SK-N-SH (cell line): ENCODE data around the gene JAZF1. TPM values are rescaled to one million over a fixed set of nuclear protein-coding genes. Genes with fewer than 3 reads are reported as not detected.

Source experiments
- CTCF ChIA-PET: fragments of 300-600, 350-600 bp; formaldehyde crosslinking; extraction: SDS; loops from one replicate; lab custom pipeline; 2021; lab: Yijun Ruan, JAX
- POLR2A ChIA-PET: fragments of 350-600 bp; sonication (Branson Sonifier 250); formaldehyde crosslinking; extraction: SDS; loops from one replicate; lab custom pipeline; 2020; ENCODE audit warnings: antibody characterized with exemption, inconsistent platforms; lab: Yijun Ruan, JAX
- DNase-seq: peaks from one replicate; pipeline ENCODE4 v3.0.0; 2012
- H2AFZ ChIP-seq: fragments of 200-600 bp; sonication (generic); 2 replicates; pipeline ENCODE4 v1.8.1; 2016; ENCODE audit warnings: antibody characterized with exemption, mild to moderate bottlenecking, low read depth
- H3F3A ChIP-seq: fragments of 200-600 bp; sonication (generic); replicated peaks from 2 replicates; pipeline ENCODE3; 2016; ENCODE audit warnings: antibody characterized with exemption, mild to moderate bottlenecking; ENCODE audit not compliant: insufficient read depth
- H3K27ac ChIP-seq, 2 experiments: fragments of 200-500 bp in 1 of 2; fragments of 200-600 bp in 1 of 2; sonication (Bioruptor generic) in 1 of 2; sonication (generic), shearing (Covaris generic) in 1 of 2; 2 replicates each; pipeline versions ENCODE4 v1.5.1 to v1.6.1; 2014 to 2016; ENCODE audit warnings: low read depth in 2 of 2, inconsistent platforms in 1 of 2, low read length in 1 of 2, mild to moderate bottlenecking in 1 of 2, mixed read lengths in 1 of 2
- H3K27me3 ChIP-seq: fragments of 200-600 bp; sonication (generic), shearing (Covaris generic); 2 replicates; pipeline ENCODE4 v1.6.1; 2016; ENCODE audit warnings: mixed run types; ENCODE audit not compliant: insufficient read depth
- H3K36me3 ChIP-seq, 2 experiments: fragments of 200-500 bp in 1 of 2; fragments of 200-600 bp in 1 of 2; sonication (Bioruptor generic) in 1 of 2; sonication (generic) in 1 of 2; replicated peaks in 1 of 2; 2 replicates each; pipeline versions ENCODE3 to v1.5.1; 2014 to 2016; ENCODE audit warnings: low read length in 1 of 2, mild to moderate bottlenecking in 1 of 2; ENCODE audit not compliant: insufficient read depth in 2 of 2, control insufficient read depth in 1 of 2
- H3K4me1 ChIP-seq, 2 experiments: fragments of 200-500 bp in 1 of 2; fragments of 200-600 bp in 1 of 2; sonication (Bioruptor generic) in 1 of 2; sonication (generic), shearing (Covaris generic) in 1 of 2; 2 replicates each; pipeline versions ENCODE4 v1.5.1 to v1.6.1; 2014 to 2016; ENCODE audit warnings: low read depth in 1 of 2, low read length in 1 of 2, mixed run types in 1 of 2; ENCODE audit not compliant: insufficient read depth in 2 of 2, control insufficient read depth in 1 of 2
- H3K4me2 ChIP-seq: fragments of 200-600 bp; sonication (generic), shearing (Covaris generic); 2 replicates; pipeline ENCODE4 v1.6.1; 2017; ENCODE audit warnings: mixed run types
- H3K4me3 ChIP-seq, 2 experiments: fragments of 200-500 bp in 1 of 2; fragments of 200-600 bp in 1 of 2; sonication (Bioruptor generic) in 1 of 2; sonication (generic), shearing (Covaris generic) in 1 of 2; 2 replicates each; pipeline versions ENCODE4 v1.5.1 to v1.8.1; 2014 to 2016; ENCODE audit warnings: low read depth in 2 of 2, inconsistent platforms in 1 of 2, low read length in 1 of 2, mild to moderate bottlenecking in 1 of 2, mixed read lengths in 1 of 2, moderate library complexity in 1 of 2
- H3K79me2 ChIP-seq: fragments of 200-600 bp; sonication (generic); 2 replicates; pipeline ENCODE4 v1.8.1; 2017; ENCODE audit warnings: mild to moderate bottlenecking; ENCODE audit not compliant: insufficient read depth
- H3K9ac ChIP-seq: fragments of 200-600 bp; sonication (generic); 2 replicates; pipeline ENCODE4 v1.6.1; 2017; ENCODE audit warnings: mixed run types
- H3K9me2 ChIP-seq: fragments of 200-600 bp; sonication (generic); 2 replicates; pipeline ENCODE4 v1.6.1; 2017; ENCODE audit warnings: mixed run types
- H3K9me3 ChIP-seq: fragments of 200-600 bp; sonication (generic); 2 replicates; pipeline ENCODE4 v1.6.1; 2017; ENCODE audit warnings: mixed run types, mild to moderate bottlenecking, moderate library complexity
- H4K20me1 ChIP-seq: fragments of 200-600 bp; sonication (generic); 2 replicates; pipeline ENCODE4 v1.6.1; 2017; ENCODE audit warnings: mild to moderate bottlenecking, mixed run types; ENCODE audit not compliant: insufficient read depth
- CHD2 ChIP-seq: fragments of 150-350 bp; IDR thresholded peaks from 2 replicates; pipeline ENCODE4 v1.6.1; 2018; ENCODE audit warnings: low read length; ENCODE audit not compliant: partially characterized antibody
- ELF1 ChIP-seq: IDR thresholded peaks from 2 replicates; pipeline ENCODE4 v1.4.0; 2012
- EP300 ChIP-seq, 2 experiments: IDR thresholded peaks; 2 replicates each; pipeline versions ENCODE4 v1.4.0 to v1.6.1; 2012; ENCODE audit warnings: borderline replicate concordance in 1 of 2, low read depth in 1 of 2, low read length in 1 of 2
- EZH2phosphoT487 ChIP-seq: fragments of 200-600 bp; sonication (generic); IDR thresholded peaks from 2 replicates; pipeline ENCODE4 v1.6.1; 2017; ENCODE audit warnings: low read depth, mixed run types, mild to moderate bottlenecking, antibody characterized with exemption, moderate library complexity, borderline replicate concordance
- FOSL2 ChIP-seq: IDR thresholded peaks from 2 replicates; pipeline ENCODE4 v1.4.0; 2012; ENCODE audit warnings: low read depth, mild to moderate bottlenecking, moderate library complexity, borderline replicate concordance
- FOXJ3 ChIP-seq: sonication (generic); formaldehyde crosslinking; IDR thresholded peaks from 2 replicates; pipeline ENCODE4 v1.5.1; 2020; ENCODE audit warnings: mild to moderate bottlenecking, missing genetic modification reagents
- FOXM1 ChIP-seq: IDR thresholded peaks from 2 replicates; pipeline ENCODE4 v1.4.0; 2012; ENCODE audit warnings: low read depth, mild to moderate bottlenecking
- GATA2 ChIP-seq: sonication (generic); formaldehyde crosslinking; IDR thresholded peaks from 2 replicates; pipeline ENCODE4 v1.5.0; 2020; ENCODE audit warnings: mild to moderate bottlenecking, missing genetic modification reagents
- JUND ChIP-seq: IDR thresholded peaks from 2 replicates; pipeline ENCODE4 v1.4.0; 2012
- POLR2AphosphoS5 ChIP-seq: IDR thresholded peaks from 2 replicates; pipeline ENCODE4 v1.6.1; 2012; ENCODE audit warnings: low read depth, low read length
- RFX5 ChIP-seq: IDR thresholded peaks from 2 replicates; pipeline ENCODE4 v1.6.1; 2012; ENCODE audit warnings: mild to moderate bottlenecking, improper control_type of control experiment, low read length
- SIN3A ChIP-seq: IDR thresholded peaks from 2 replicates; pipeline ENCODE4 v1.6.1; 2012; ENCODE audit warnings: low read depth, mild to moderate bottlenecking, low read length, moderate library complexity, borderline replicate concordance
- SMC3 ChIP-seq: IDR thresholded peaks from 2 replicates; pipeline ENCODE4 v1.6.1; 2012; ENCODE audit warnings: low read depth, low read length, improper control_type of control experiment
- TAF1 ChIP-seq: IDR thresholded peaks from 2 replicates; pipeline ENCODE4 v1.6.1; 2012; ENCODE audit warnings: low read depth, mild to moderate bottlenecking, low read length, moderate library complexity, borderline replicate concordance
- TCF12 ChIP-seq: IDR thresholded peaks from 2 replicates; pipeline ENCODE4 v1.4.0; 2012
- WGBS: methylation state at CpG from one replicate; pipeline ENCODE4 v1.1.6; 2017; ENCODE audit warnings: low lambda C conversion rate; 5-methylcytosine and 5-hydroxymethylcytosine counted together
- polyA plus RNA-seq, 3 experiments: library from polyadenylated mRNA; depleted of rRNA; stranded (reverse); fragments of >200 nt; gene quantifications; 2 replicates each; pipeline ENCODE4 v1.2.3, GENCODE V29; 2012
- TF ChIP-seq, protein P1 (sequence below): fragments of 150-350 bp; IDR thresholded peaks from 2 replicates; pipeline ENCODE4 v1.6.1; 2016; ENCODE audit warnings: mild to moderate bottlenecking, low read depth, low read length
- TF ChIP-seq, protein P2 (sequence below): IDR thresholded peaks from 2 replicates; pipeline ENCODE4 v1.4.0; 2012; ENCODE audit warnings: low read depth, borderline replicate concordance
- TF ChIP-seq, protein P3 (sequence below): IDR thresholded peaks from 2 replicates; pipeline ENCODE4 v1.4.0; 2012; ENCODE audit warnings: low read depth, borderline replicate concordance
- TF ChIP-seq, protein P4 (sequence below): fragments of 150-350 bp; IDR thresholded peaks from 2 replicates; pipeline ENCODE4 v1.6.1; 2017; ENCODE audit warnings: antibody characterized with exemption, low read length, low read depth, borderline replicate concordance

Gene JAZF1
- polyA plus RNA-seq, 1 of the 3 experiments (the other 2 are of a cell fraction), result 1.7 TPM

DNA sequence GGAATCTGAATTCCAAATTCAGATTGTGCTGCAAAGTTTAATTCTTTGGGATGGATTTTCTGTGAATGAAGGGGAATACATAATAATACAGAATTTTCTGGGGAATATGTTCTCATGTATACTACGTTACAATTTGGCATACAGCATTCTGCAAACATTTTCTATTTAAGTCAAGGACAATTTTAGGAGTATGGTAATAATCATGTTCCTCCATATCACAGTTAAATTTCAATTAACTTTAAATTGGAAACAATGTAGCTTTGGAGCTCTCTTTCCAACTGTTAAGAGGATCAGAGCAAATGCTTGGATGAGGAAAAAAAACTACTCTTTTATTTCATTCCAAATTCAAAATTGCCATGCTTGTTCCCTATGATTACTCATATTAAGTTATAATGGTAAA lies 217.5 kb downstream of the JAZF1 start:
- ChIA-PET CTCF (interaction anchor here (1.1 kb wide), 1 partner anchor 10 kb away, joined by 3 read pairs; no protein-coding TSS in a partner anchor), POLR2A (no interaction called here)
- DNase-seq, result no peak
- H3K27me3 ChIP-seq, result no peaks in the 10 kb centered on the region
- H2AFZ ChIP-seq, result no peak overlapping the region
- no peaks in the 10 kb centered on the region for H3K9me2 ChIP-seq
- TF ChIP-seq FOXJ3 (CRISPR knock-in tag) (no peak), FOXM1 (no peak), RFX5 (no peak), EP300 (IDR thresholded peaks at IDR 0.05; ENCODE audit: borderline replicate concordance in 1 of 2, low read depth in 1 of 2, low read length in 1 of 2) (no peak), ELF1 (no peak), JUND (no peak), EZH2phosphoT487 (no peak), GATA2 (no peak), TAF1 (no peak), SMC3 (no peak), FOSL2 (no peak), POLR2AphosphoS5 (no peak), SIN3A (no peak), TCF12 (no peak), CHD2 (no peak)
- TF ChIP-seq, protein P1, sequence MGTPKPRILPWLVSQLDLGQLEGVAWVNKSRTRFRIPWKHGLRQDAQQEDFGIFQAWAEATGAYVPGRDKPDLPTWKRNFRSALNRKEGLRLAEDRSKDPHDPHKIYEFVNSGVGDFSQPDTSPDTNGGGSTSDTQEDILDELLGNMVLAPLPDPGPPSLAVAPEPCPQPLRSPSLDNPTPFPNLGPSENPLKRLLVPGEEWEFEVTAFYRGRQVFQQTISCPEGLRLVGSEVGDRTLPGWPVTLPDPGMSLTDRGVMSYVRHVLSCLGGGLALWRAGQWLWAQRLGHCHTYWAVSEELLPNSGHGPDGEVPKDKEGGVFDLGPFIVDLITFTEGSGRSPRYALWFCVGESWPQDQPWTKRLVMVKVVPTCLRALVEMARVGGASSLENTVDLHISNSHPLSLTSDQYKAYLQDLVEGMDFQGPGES, result no peak
- TF ChIP-seq, protein P2, sequence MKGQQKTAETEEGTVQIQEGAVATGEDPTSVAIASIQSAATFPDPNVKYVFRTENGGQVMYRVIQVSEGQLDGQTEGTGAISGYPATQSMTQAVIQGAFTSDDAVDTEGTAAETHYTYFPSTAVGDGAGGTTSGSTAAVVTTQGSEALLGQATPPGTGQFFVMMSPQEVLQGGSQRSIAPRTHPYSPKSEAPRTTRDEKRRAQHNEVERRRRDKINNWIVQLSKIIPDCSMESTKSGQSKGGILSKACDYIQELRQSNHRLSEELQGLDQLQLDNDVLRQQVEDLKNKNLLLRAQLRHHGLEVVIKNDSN, result no peak
- TF ChIP-seq, protein P3, sequence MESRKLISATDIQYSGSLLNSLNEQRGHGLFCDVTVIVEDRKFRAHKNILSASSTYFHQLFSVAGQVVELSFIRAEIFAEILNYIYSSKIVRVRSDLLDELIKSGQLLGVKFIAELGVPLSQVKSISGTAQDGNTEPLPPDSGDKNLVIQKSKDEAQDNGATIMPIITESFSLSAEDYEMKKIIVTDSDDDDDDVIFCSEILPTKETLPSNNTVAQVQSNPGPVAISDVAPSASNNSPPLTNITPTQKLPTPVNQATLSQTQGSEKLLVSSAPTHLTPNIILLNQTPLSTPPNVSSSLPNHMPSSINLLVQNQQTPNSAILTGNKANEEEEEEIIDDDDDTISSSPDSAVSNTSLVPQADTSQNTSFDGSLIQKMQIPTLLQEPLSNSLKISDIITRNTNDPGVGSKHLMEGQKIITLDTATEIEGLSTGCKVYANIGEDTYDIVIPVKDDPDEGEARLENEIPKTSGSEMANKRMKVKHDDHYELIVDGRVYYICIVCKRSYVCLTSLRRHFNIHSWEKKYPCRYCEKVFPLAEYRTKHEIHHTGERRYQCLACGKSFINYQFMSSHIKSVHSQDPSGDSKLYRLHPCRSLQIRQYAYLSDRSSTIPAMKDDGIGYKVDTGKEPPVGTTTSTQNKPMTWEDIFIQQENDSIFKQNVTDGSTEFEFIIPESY, result no peak
- TF ChIP-seq, protein P4, sequence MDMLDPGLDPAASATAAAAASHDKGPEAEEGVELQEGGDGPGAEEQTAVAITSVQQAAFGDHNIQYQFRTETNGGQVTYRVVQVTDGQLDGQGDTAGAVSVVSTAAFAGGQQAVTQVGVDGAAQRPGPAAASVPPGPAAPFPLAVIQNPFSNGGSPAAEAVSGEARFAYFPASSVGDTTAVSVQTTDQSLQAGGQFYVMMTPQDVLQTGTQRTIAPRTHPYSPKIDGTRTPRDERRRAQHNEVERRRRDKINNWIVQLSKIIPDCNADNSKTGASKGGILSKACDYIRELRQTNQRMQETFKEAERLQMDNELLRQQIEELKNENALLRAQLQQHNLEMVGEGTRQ, result no peak
- no peaks in the 10 kb centered on the region for H3K79me2 ChIP-seq
- no peaks in the 10 kb centered on the region for H3F3A ChIP-seq
- no peaks in the 10 kb centered on the region for H3K36me3 ChIP-seq
- H4K20me1 ChIP-seq, result no peaks in the 10 kb centered on the region
- H3K9me3 ChIP-seq, result no peaks in the 10 kb centered on the region
- H3K27ac ChIP-seq, result no peak overlapping the region
- 82% methylated on average over 1 of the region's 1 CpG for WGBS
- peaks cover 0 to 14% of the 10 kb centered on the region in 2 experiments; a peak in 2 of 4 replicates for H3K4me1 ChIP-seq
- H3K4me3 ChIP-seq, result no peak overlapping the region
- H3K9ac ChIP-seq, result no peak overlapping the region
- H3K4me2 ChIP-seq, result no peak overlapping the region
